ENCODE measurements around the gene PIK3CA. TPM values are rescaled to one million over a fixed set of nuclear protein-coding genes. Genes with fewer than 3 reads are reported as not detected.

PIK3CA gene
- total RNA-seq, 1 donor from 2014 or later, result 18.9 TPM

- Mint-ChIP-seq H3K27me3 (ENCODE audit: insufficient read depth) (peaks cover 4% of the 10 kb centered on the region), H3K9me3 (peaks cover 4% of the 10 kb centered on the region), H3K4me1 (ENCODE audit: low read depth) (peaks cover 7% of the 10 kb centered on the region), H3K27ac (no peak overlapping the region), H3K4me3 (no peak overlapping the region), H3K36me3 (ENCODE audit: low read depth) (no peaks in the 10 kb centered on the region)
- intact Hi-C loops (cut with micrococcal nuclease), result no loop called here
- DNase-seq (ENCODE audit: low spot score), result no peak
These were observed 18.5 kb downstream of the PIK3CA start for GRCh38 chr3:179166561-179167201.

DNA sequence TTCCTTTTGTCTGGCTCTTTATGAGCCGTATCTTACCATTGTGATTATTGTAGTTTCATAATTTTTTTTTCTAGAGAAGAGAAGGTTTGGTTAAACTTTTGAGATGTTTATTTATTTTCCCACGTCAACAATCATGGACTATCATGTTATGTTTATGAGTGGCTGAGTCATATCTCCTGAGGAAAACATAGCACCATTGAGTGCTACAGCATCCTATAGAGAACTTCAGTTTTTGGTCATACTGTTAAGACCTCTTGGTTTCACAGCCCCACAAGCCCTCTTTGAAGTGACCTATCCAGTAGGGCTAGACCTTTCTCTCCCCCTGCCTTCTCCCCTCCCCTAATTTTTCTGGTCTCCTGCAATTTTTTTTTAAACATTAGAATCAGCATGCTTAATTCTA, 20.8 kb downstream of the PIK3CA start:
- intact Hi-C loops (cut with micrococcal nuclease), result no loop called here
- Mint-ChIP-seq H3K27me3 (ENCODE audit: insufficient read depth) (peaks cover 4% of the 10 kb centered on the region), H3K9me3 (peaks cover 4% of the 10 kb centered on the region), H3K27ac (no peak overlapping the region), H3K36me3 (ENCODE audit: low read depth) (no peaks in the 10 kb centered on the region), H3K4me1 (ENCODE audit: low read depth) (peaks cover 7% of the 10 kb centered on the region), H3K4me3 (no peak overlapping the region)
- no peak for DNase-seq (ENCODE audit: low spot score)

GRCh38 chr3:179172546-179172945, 24.4 kb downstream of the PIK3CA start:
- Mint-ChIP-seq H3K4me1 (ENCODE audit: low read depth) (peaks cover 23% of the 10 kb centered on the region), H3K9me3 (peaks cover 4% of the 10 kb centered on the region)
- intact Hi-C loops (cut with micrococcal nuclease), result no loop called here

DNA sequence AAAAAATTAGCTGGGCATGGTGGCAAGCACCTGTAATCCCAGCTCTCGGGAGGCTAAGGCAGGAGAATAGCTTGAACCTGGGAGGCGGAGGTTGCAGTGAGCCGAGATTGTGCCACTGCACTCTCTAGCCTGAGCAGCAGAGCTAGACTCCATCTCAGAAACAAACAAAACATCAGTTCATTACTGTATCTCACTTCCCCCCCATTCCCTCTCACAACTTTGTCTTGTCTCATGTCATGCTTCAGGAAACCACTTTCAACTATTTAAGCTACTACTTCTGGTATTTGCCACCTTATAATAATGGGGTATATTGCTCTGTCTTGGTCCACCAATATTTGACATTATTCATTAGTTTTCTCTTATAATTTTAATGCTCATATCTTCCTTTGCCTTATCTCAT, 26.2 kb downstream of the PIK3CA start:
- no peak for DNase-seq (ENCODE audit: low spot score)
- H3K27me3 Mint-ChIP-seq (ENCODE audit: insufficient read depth), result no peaks in the 10 kb centered on the region
- intact Hi-C loops (cut with micrococcal nuclease), result no loop called here
- peaks cover 17% of the 10 kb centered on the region for H3K4me1 Mint-ChIP-seq (ENCODE audit: low read depth)
- H3K36me3 Mint-ChIP-seq (ENCODE audit: low read depth), result no peaks in the 10 kb centered on the region
- no peak overlapping the region for H3K27ac Mint-ChIP-seq
- H3K4me3 Mint-ChIP-seq, result no peak overlapping the region
- H3K9me3 Mint-ChIP-seq, result peaks cover 4% of the 10 kb centered on the region

More at GRCh38 chr3:179172546-179172945, 24.4 kb downstream of the PIK3CA start:
- no peak overlapping the region for H3K4me3 Mint-ChIP-seq
- no peak overlapping the region for H3K27ac Mint-ChIP-seq
- no peaks in the 10 kb centered on the region for H3K36me3 Mint-ChIP-seq (ENCODE audit: low read depth)
- H3K27me3 Mint-ChIP-seq (ENCODE audit: insufficient read depth), result no peaks in the 10 kb centered on the region
- no peak for DNase-seq (ENCODE audit: low spot score)

GRCh38 chr3:179174898-179175297, 26.7 kb downstream of the PIK3CA start:
- intact Hi-C loops (cut with micrococcal nuclease), result no loop called here
- Mint-ChIP-seq H3K27ac (no peak overlapping the region), H3K4me3 (no peak overlapping the region), H3K9me3 (peaks cover 4% of the 10 kb centered on the region), H3K36me3 (ENCODE audit: low read depth) (no peaks in the 10 kb centered on the region), H3K27me3 (ENCODE audit: insufficient read depth) (no peaks in the 10 kb centered on the region), H3K4me1 (ENCODE audit: low read depth) (peaks cover 16% of the 10 kb centered on the region)
- no peak for DNase-seq (ENCODE audit: low spot score)

DNA sequence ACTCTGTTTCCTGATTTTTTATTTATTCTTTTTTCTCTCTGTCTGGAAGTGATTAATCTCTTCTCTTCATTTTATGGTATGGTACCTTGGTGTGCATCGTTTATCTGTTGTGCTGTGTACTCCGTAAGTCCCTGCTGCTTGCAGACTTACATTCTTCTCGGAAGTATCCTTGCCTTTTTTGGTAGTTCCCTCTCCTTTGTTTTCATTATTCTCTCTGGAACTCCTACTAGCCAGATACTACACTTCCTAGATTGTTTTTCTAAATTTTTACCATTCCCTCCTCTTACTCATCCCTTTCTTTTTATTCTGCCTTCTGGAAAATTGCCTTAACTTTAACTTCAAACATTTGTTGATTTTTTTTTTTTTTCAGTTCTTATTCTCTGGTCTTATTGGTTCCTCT, 27.2 kb downstream of the PIK3CA start:
- Mint-ChIP-seq H3K4me1 (ENCODE audit: low read depth) (peaks cover 16% of the 10 kb centered on the region), H3K27me3 (ENCODE audit: insufficient read depth) (no peaks in the 10 kb centered on the region), H3K9me3 (peaks cover 4% of the 10 kb centered on the region), H3K27ac (no peak overlapping the region), H3K36me3 (ENCODE audit: low read depth) (no peaks in the 10 kb centered on the region), H3K4me3 (no peak overlapping the region)
- intact Hi-C loops (cut with micrococcal nuclease), result no loop called here
- DNase-seq (ENCODE audit: low spot score), result no peak

GRCh38 chr3:179177611-179178010, 29.5 kb downstream of the PIK3CA start:
- peaks cover 16% of the 10 kb centered on the region for H3K4me1 Mint-ChIP-seq (ENCODE audit: low read depth)
- H3K4me3 Mint-ChIP-seq, result no peak overlapping the region
- intact Hi-C loops (cut with micrococcal nuclease), result no loop called here
- H3K27ac Mint-ChIP-seq, result no peak overlapping the region
- DNase-seq (ENCODE audit: low spot score), result no peak
- peaks cover 2% of the 10 kb centered on the region for H3K27me3 Mint-ChIP-seq (ENCODE audit: insufficient read depth)
- no peaks in the 10 kb centered on the region for H3K36me3 Mint-ChIP-seq (ENCODE audit: low read depth)
- no peaks in the 10 kb centered on the region for H3K9me3 Mint-ChIP-seq

- H3K9me3 Mint-ChIP-seq, result no peaks in the 10 kb centered on the region
- no peak overlapping the region for H3K4me3 Mint-ChIP-seq
- DNase-seq (ENCODE audit: low spot score), result no peak
- H3K27me3 Mint-ChIP-seq (ENCODE audit: insufficient read depth), result peaks cover 2% of the 10 kb centered on the region
- H3K36me3 Mint-ChIP-seq (ENCODE audit: low read depth), result no peaks in the 10 kb centered on the region
- intact Hi-C loops (cut with micrococcal nuclease), result no loop called here
- peaks cover 16% of the 10 kb centered on the region for H3K4me1 Mint-ChIP-seq (ENCODE audit: low read depth)
- H3K27ac Mint-ChIP-seq, result no peak overlapping the region
These were observed 31.1 kb downstream of the PIK3CA start for GRCh38 chr3:179179256-179179655.

DNA sequence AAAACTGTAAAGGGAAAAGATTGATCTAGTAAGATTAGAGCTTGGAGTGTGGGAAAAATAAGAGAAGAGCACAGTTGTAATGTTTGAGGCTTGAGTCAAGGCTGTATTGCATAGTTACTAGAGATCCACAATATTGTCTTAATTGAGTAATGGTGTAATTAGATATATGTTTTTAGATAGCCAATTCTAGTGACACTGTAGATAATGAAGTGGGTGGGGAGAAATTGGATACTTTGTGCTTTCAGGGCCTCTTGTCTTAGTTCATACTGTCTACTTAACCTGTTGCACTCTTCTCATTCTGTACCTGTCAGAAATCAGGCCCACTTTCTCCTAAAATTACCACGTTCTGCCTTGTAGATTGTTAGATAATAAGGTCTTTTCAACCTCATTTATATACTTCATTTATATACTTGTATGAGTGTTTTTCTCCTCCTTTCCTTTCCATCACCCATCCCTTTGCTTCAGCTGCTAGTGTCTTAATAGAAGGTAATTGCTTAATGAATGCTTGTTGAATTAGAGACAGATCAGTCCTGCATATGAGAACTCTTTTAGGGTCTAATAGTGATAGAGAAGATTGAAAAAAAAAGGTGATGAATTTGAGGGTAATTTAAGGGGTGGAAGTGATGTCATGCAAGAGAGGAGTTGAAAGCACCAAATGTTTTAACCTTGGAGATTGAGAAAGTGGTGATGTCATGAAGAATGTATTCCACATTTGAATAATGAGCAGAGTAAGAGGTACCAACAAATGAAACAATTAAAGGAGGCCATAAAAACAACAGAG, 32.0 kb downstream of the PIK3CA start:
- H3K27ac Mint-ChIP-seq, result no peak overlapping the region
- H3K36me3 Mint-ChIP-seq (ENCODE audit: low read depth), result no peaks in the 10 kb centered on the region
- H3K4me1 Mint-ChIP-seq (ENCODE audit: low read depth), result peaks cover 7% of the 10 kb centered on the region
- no peak overlapping the region for H3K4me3 Mint-ChIP-seq
- peaks cover 2% of the 10 kb centered on the region for H3K27me3 Mint-ChIP-seq (ENCODE audit: insufficient read depth)
- H3K9me3 Mint-ChIP-seq, result no peaks in the 10 kb centered on the region
- DNase-seq (ENCODE audit: low spot score), result no peak
- intact Hi-C loops (cut with micrococcal nuclease), result no loop called here

DNA sequence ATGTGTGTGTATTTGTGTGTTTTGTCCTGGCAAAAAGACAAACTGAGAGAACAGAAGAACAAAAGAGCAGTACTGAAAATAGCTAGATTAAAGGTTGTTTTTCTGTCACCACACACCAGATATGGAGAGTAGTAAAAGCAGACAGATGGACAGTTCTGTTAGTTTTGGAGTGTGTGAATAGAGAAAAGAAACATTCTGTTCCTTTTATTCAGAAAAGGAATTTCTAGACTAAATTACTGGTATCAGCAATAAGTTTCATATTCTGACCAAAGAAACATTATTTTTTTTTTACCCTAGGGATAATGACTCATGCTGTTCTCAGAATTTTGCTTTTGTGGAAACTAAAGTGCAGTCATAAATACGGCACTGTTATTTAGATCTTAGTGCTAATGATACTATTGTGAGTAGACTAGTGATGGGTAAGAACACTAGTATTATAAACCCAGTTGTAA, 32.9 kb downstream of the PIK3CA start:
- Mint-ChIP-seq H3K4me1 (ENCODE audit: low read depth) (no peaks in the 10 kb centered on the region), H3K27me3 (ENCODE audit: insufficient read depth) (peaks cover 2% of the 10 kb centered on the region), H3K9me3 (no peaks in the 10 kb centered on the region), H3K4me3 (no peak overlapping the region), H3K36me3 (ENCODE audit: low read depth) (no peaks in the 10 kb centered on the region), H3K27ac (peak overlapping the region; percentile 46)
- intact Hi-C loops (cut with micrococcal nuclease), result loop anchor here (1.0 kb wide), 3 partner anchors 15 to 135 kb away; no protein-coding TSS in a partner anchor
- no peak for DNase-seq (ENCODE audit: low spot score)

- H3K9me3 Mint-ChIP-seq, result no peaks in the 10 kb centered on the region
- H3K27me3 Mint-ChIP-seq (ENCODE audit: insufficient read depth), result peaks cover 2% of the 10 kb centered on the region
- no peak overlapping the region for H3K27ac Mint-ChIP-seq
- H3K4me3 Mint-ChIP-seq, result peak overlapping the region; percentile 8
- no peak for DNase-seq (ENCODE audit: low spot score)
- intact Hi-C loops (cut with micrococcal nuclease), result loop anchor here (1.0 kb wide), 3 partner anchors 14 to 134 kb away; no protein-coding TSS in a partner anchor
- no peaks in the 10 kb centered on the region for H3K36me3 Mint-ChIP-seq (ENCODE audit: low read depth)
- no peaks in the 10 kb centered on the region for H3K4me1 Mint-ChIP-seq (ENCODE audit: low read depth)
These were observed 33.9 kb downstream of the PIK3CA start for GRCh38 chr3:179181993-179182551.

DNA sequence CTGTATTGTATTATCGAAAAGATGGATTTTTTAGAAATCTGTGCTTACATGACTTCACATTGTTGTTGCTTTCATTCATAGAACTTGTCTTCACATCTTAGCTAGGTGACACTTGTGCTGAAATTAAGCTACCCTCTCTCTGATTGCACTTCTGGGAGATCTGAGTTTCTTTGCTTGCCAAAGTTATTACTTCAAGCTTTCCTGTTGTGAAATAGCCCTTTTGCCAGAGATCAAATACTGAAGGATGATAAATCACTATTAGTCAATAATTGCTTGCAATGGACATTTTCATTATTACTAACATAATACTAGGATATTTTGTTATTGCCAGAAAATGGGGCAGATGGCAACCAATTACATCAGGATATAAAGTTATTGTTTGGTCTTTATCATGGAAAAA, 34.7 kb downstream of the PIK3CA start:
- no peaks in the 10 kb centered on the region for H3K36me3 Mint-ChIP-seq (ENCODE audit: low read depth)
- no peak for DNase-seq (ENCODE audit: low spot score)
- no peaks in the 10 kb centered on the region for H3K9me3 Mint-ChIP-seq
- intact Hi-C loops (cut with micrococcal nuclease), result no loop called here
- H3K27ac Mint-ChIP-seq, result no peak overlapping the region
- H3K4me3 Mint-ChIP-seq, result no peak overlapping the region
- no peaks in the 10 kb centered on the region for H3K4me1 Mint-ChIP-seq (ENCODE audit: low read depth)
- H3K27me3 Mint-ChIP-seq (ENCODE audit: insufficient read depth), result peaks cover 2% of the 10 kb centered on the region

DNA sequence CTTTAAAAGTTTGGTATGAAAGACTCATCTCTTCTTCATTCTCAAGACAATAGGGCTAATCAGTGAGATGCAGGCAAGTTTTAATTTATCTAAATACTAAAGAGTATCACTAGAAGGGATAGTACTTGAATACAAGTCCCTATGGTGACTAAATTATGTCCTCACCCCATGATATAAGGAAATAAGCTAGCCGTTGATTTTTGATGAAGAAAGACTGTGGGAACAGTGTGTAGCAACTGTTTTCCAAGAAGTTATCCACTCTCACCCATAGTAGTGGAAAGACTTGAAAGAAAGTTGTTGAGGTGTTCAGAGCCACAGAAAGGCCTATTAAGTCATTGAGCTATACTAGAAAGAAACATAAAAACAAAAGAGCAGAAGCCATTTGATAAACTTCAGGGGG, 36.7 kb downstream of the PIK3CA start:
- Mint-ChIP-seq H3K4me3 (no peak overlapping the region), H3K9me3 (no peaks in the 10 kb centered on the region), H3K4me1 (ENCODE audit: low read depth) (no peaks in the 10 kb centered on the region), H3K27me3 (ENCODE audit: insufficient read depth) (peaks cover 2% of the 10 kb centered on the region), H3K36me3 (ENCODE audit: low read depth) (no peaks in the 10 kb centered on the region), H3K27ac (no peak overlapping the region)
- intact Hi-C loops (cut with micrococcal nuclease), result no loop called here
- DNase-seq (ENCODE audit: low spot score), result no peak

Measured in activated T-helper 1 cell treated with anti-CD3 and anti-CD28 coated beads, Interleukin-12 subunit alpha, Interleukin-12 subunit beta, Interleukin-2, Interleukin-4 antibody, amounts not matched to agents 30 ng/mL and 10 ng/mL and 1 ng/mL, durations not matched to agents 14 hours and 24 hours and 36 hours (primary cell).